ENCODE data around the gene ZNF236. TPM values are rescaled to one million over a fixed set of nuclear protein-coding genes. Genes with fewer than 3 reads are reported as not detected.

The ZNF236 gene
- total RNA-seq, 1 experiment from 2014 or later: 24.8 TPM

- POLR2A ChIA-PET (ENCODE audit: low non-redundant PET): no interaction called here
- DNase-seq (ENCODE audit: low spot score): no peak
- intact Hi-C loops (cut with micrococcal nuclease; ENCODE audit: unreplicated experiment): no loop called here
- no peaks in the 10 kb centered on the region for H3K27me3 ChIP-seq (replicated peaks; ENCODE audit: insufficient read depth, low read depth, low read length, poor library complexity)
- H3K4me3 ChIP-seq (ENCODE audit: low read depth, low read length, poor library complexity, severe bottlenecking): no peak overlapping the region
- CTCF ChIA-PET: interaction anchor here (0.6 kb wide), 1 partner anchor 9 kb away, joined by 3 read pairs; no protein-coding TSS in a partner anchor
- H3K4me1 ChIP-seq (ENCODE audit: insufficient read depth, low read length, poor library complexity, severe bottlenecking): no peaks in the 10 kb centered on the region
- no peaks in the 10 kb centered on the region for H3K9me3 ChIP-seq (ENCODE audit: low read depth, low read length, poor library complexity, severe bottlenecking)
- no peak overlapping the region for H3K27ac ChIP-seq (ENCODE audit: low read depth, low read length, poor library complexity, severe bottlenecking)
- no peak for TF ChIP-seq EZH2 (IDR thresholded peaks at IDR 0.05; ENCODE audit: borderline replicate concordance, low read depth, low read length, poor library complexity, severe bottlenecking)
- no peak for TF ChIP-seq CTCF (conservative IDR thresholded peaks at IDR 0.05; ENCODE audit: low read depth, low read length)
- BruUV-seq (replicated peaks): no TSS peak
- peaks cover 32% of the 10 kb centered on the region for H3K36me3 ChIP-seq (ENCODE audit: insufficient read depth, low read length, poor library complexity, severe bottlenecking)
Observed at GRCh38 chr18:76913583-76913982, 91.2 kb downstream of the ZNF236 start.

GRCh38 chr18:76914314-76914713 lies 92.0 kb downstream of the ZNF236 start:
- DNase-seq (ENCODE audit: low spot score): no peak
- intact Hi-C loops (cut with micrococcal nuclease; ENCODE audit: unreplicated experiment): no loop called here
- no TSS peak for BruUV-seq (replicated peaks)
- H3K4me1 ChIP-seq (ENCODE audit: insufficient read depth, low read length, poor library complexity, severe bottlenecking): no peaks in the 10 kb centered on the region
- H3K27ac ChIP-seq (ENCODE audit: low read depth, low read length, poor library complexity, severe bottlenecking): no peak overlapping the region
- TF ChIP-seq CTCF (conservative IDR thresholded peaks at IDR 0.05; ENCODE audit: low read depth, low read length) (no peak), EZH2 (IDR thresholded peaks at IDR 0.05; ENCODE audit: borderline replicate concordance, low read depth, low read length, poor library complexity, severe bottlenecking) (no peak)
- peaks cover 32% of the 10 kb centered on the region for H3K36me3 ChIP-seq (ENCODE audit: insufficient read depth, low read length, poor library complexity, severe bottlenecking)
- H3K4me3 ChIP-seq (ENCODE audit: low read depth, low read length, poor library complexity, severe bottlenecking): no peak overlapping the region
- ChIA-PET POLR2A (ENCODE audit: low non-redundant PET) (no interaction called here), CTCF (interaction anchor here (0.6 kb wide), 1 partner anchor 8 kb away, joined by 3 read pairs; no protein-coding TSS in a partner anchor)
- no peaks in the 10 kb centered on the region for H3K9me3 ChIP-seq (ENCODE audit: low read depth, low read length, poor library complexity, severe bottlenecking)
- H3K27me3 ChIP-seq (replicated peaks; ENCODE audit: insufficient read depth, low read depth, low read length, poor library complexity): no peaks in the 10 kb centered on the region

GRCh38 chr18:76914796-76915195 lies 92.4 kb downstream of the ZNF236 start:
- peaks cover 32% of the 10 kb centered on the region for H3K36me3 ChIP-seq (ENCODE audit: insufficient read depth, low read length, poor library complexity, severe bottlenecking)
- TF ChIP-seq EZH2 (IDR thresholded peaks at IDR 0.05; ENCODE audit: borderline replicate concordance, low read depth, low read length, poor library complexity, severe bottlenecking): no peak
- no peak for TF ChIP-seq CTCF (conservative IDR thresholded peaks at IDR 0.05; ENCODE audit: low read depth, low read length)
- intact Hi-C loops (cut with micrococcal nuclease; ENCODE audit: unreplicated experiment): no loop called here
- no peaks in the 10 kb centered on the region for H3K27me3 ChIP-seq (replicated peaks; ENCODE audit: insufficient read depth, low read depth, low read length, poor library complexity)
- no TSS peak for BruUV-seq (replicated peaks)
- ChIA-PET CTCF (no interaction called here), POLR2A (ENCODE audit: low non-redundant PET) (no interaction called here)
- no peak for DNase-seq (ENCODE audit: low spot score)
- H3K9me3 ChIP-seq (ENCODE audit: low read depth, low read length, poor library complexity, severe bottlenecking): no peaks in the 10 kb centered on the region
- no peaks in the 10 kb centered on the region for H3K4me1 ChIP-seq (ENCODE audit: insufficient read depth, low read length, poor library complexity, severe bottlenecking)
- no peak overlapping the region for H3K27ac ChIP-seq (ENCODE audit: low read depth, low read length, poor library complexity, severe bottlenecking)
- H3K4me3 ChIP-seq (ENCODE audit: low read depth, low read length, poor library complexity, severe bottlenecking): no peak overlapping the region

Measured in A673 (cell line).